Thyroid gland (tissue), 4 donors: ENCODE data around the gene GGT6.

Source experiments
- CTCF ChIP-seq, 6 experiments: fragments of 200-600 bp in 3 of 6; fragments of 450-650 bp in 3 of 6; sonication (generic) in 3 of 6; IDR thresholded peaks; one replicate each; pipeline ENCODE4 v1.5.1; 2016 to 2019; ENCODE audit warnings: antibody characterized with exemption in 6 of 6, mild to moderate bottlenecking in 2 of 6, inconsistent platforms in 1 of 6, moderate library complexity in 1 of 6
- POLR2A ChIP-seq, 2 donors: fragments of 450-650 bp; IDR thresholded peaks; one replicate each; pipeline ENCODE4 v1.6.1; 2017; ENCODE audit warnings: antibody characterized with exemption in 2 of 2, mild to moderate bottlenecking in 2 of 2, moderate library complexity in 1 of 2

DNA sequence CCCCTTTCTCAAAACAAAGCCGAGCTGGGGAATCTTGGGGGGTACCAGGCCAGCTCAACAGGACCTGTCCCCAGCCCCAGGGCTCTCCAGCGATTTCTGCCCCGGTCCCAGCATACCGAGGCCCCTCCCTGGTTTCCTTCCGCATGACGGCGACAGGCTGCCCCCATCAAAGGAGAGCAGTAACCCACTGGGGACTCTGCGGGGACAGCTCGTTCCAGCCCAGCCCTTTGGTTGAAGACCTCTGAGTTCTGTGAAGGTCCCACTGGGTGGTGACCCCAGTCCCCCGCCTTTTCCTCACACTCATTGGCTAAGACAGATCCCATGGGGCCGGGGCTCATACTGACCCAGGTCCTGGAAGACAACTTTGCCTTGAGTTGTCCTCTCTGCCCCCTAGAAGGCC, 28.0 kb upstream of the GGT6 start:
- TF ChIP-seq POLR2A (IDR thresholded peaks at IDR 0.05): no peak
- no peak for TF ChIP-seq CTCF (IDR thresholded peaks at IDR 0.05)
